Choroid plexus epithelial cell (primary cell): ENCODE results near the gene MAFB.

Source experiments
- DNase-seq: peaks from one replicate; pipeline ENCODE4 v3.0.0-alpha.2; 2010; ENCODE audit warnings: low read depth
- H3K4me3 ChIP-seq: 2 replicates; pipeline ENCODE4 v1.5.1; 2011; ENCODE audit warnings: low read depth, mild to moderate bottlenecking, control low read depth, low read length, moderate library complexity
- CTCF ChIP-seq: conservative IDR thresholded peaks from 2 replicates; pipeline ENCODE4 v1.5.1; 2011; ENCODE audit warnings: low read depth, mild to moderate bottlenecking, control low read depth, inconsistent platforms, low read length, moderate library complexity

MAFB gene

GRCh38 chr20:40720826-40721225 is 31.8 kb upstream of the MAFB start:
- H3K4me3 ChIP-seq, result no peak overlapping the region
- no peak for TF ChIP-seq CTCF
- DNase-seq, result no peak

- TF ChIP-seq CTCF, result no peak
- no peak overlapping the region for H3K4me3 ChIP-seq
- no peak for DNase-seq
These were observed 31.1 kb upstream of the MAFB start for GRCh38 chr20:40720099-40720498.

GRCh38 chr20:40718982-40719729 is 30.1 kb upstream of the MAFB start:
- no peak for DNase-seq
- no peak for TF ChIP-seq CTCF
- no peak overlapping the region for H3K4me3 ChIP-seq

GRCh38 chr20:40718214-40718977 is 29.4 kb upstream of the MAFB start:
- no peak for TF ChIP-seq CTCF
- H3K4me3 ChIP-seq, result no peak overlapping the region
- DNase-seq, result no peak

GRCh38 chr20:40717343-40717865 is 28.4 kb upstream of the MAFB start:
- TF ChIP-seq CTCF, result no peak
- no peak overlapping the region for H3K4me3 ChIP-seq
- no peak for DNase-seq

GRCh38 chr20:40715491-40715890 is 26.5 kb upstream of the MAFB start:
- DNase-seq, result no peak
- no peak for TF ChIP-seq CTCF

More at GRCh38 chr20:40715491-40715890, 26.5 kb upstream of the MAFB start:
- no peak overlapping the region for H3K4me3 ChIP-seq
